ENCODE results near the gene GRPEL2. TPM values are rescaled to one million over a fixed set of nuclear protein-coding genes. Genes with fewer than 3 reads are reported as not detected.

GRPEL2 gene
- total RNA-seq, 1 experiment from 2014 or later, result 48.9 TPM

- H3K4me3 ChIP-seq (replicated peaks in 1 of 2; ENCODE audit: low read depth in 1 of 2, low read length in 2 of 2), result no peak overlapping the region
- intact Hi-C loops (cut with micrococcal nuclease), result no loop called here
- CTCF ChIA-PET, result no interaction called here
- no TSS peak for BruUV-seq (replicated peaks)
- no peaks in the 10 kb centered on the region for H4K20me1 ChIP-seq (ENCODE audit: insufficient read depth)
- no peak overlapping the region for H3K9ac ChIP-seq (ENCODE audit: low read length)
- no peak overlapping the region for H2AFZ ChIP-seq (ENCODE audit: low read depth, low read length, poor library complexity, severe bottlenecking)
- no peak overlapping the region for H3K4me2 ChIP-seq (ENCODE audit: low read length)
- H3K27me3 ChIP-seq (ENCODE audit: insufficient read depth, low read length), result no peaks in the 10 kb centered on the region
- no peaks in the 10 kb centered on the region for H3K79me2 ChIP-seq (ENCODE audit: insufficient read depth, low read length)
- H3K36me3 ChIP-seq (ENCODE audit: control insufficient read depth in 1 of 2, insufficient read depth in 2 of 2, low read length in 2 of 2), result no peaks in the 10 kb centered on the region
- H3K9me2 ChIP-seq (ENCODE audit: insufficient read depth), result no peaks in the 10 kb centered on the region
- DNase-seq (ENCODE audit: low read depth, low spot score), result no peak
- POLR2A ChIA-PET, result interaction anchor here (0.9 kb wide), 1 partner anchor 56 kb away, joined by 3 read pairs; the partner anchor contains the start of gene PCYOX1L
- RAD21 ChIA-PET (ENCODE audit: low non-redundant PET in 1 of 2, low total read pairs in 2 of 2, uncharacterized antibody in 2 of 2, unreplicated experiment in 2 of 2), result no interaction called here
- H3K4me1 ChIP-seq (ENCODE audit: control insufficient read depth in 1 of 2, insufficient read depth in 2 of 2, low read length in 2 of 2), result peaks cover 0 to 8% of the 10 kb centered on the region in 2 experiments; a peak in 3 of 4 replicates
- no peaks in the 10 kb centered on the region for H3K9me3 ChIP-seq (ENCODE audit: control insufficient read depth in 1 of 2, insufficient read depth in 1 of 2, low read depth in 1 of 2, low read length in 2 of 2)
- no peak for ATAC-seq
- TF ChIP-seq FOSL1 (IDR thresholded peaks at IDR 0.05; ENCODE audit: low read depth), result no peak
- TF ChIP-seq REST (IDR thresholded peaks at IDR 0.05; ENCODE audit: low read depth), result no peak
- TF ChIP-seq JUND (IDR thresholded peaks at IDR 0.05), result no peak
- H3K27ac ChIP-seq (ENCODE audit: low read depth, low read length), result no peak overlapping the region
These were observed 44.1 kb upstream of the GRPEL2 start for GRCh38 chr5:149301049-149301743.

GRCh38 chr5:149301744-149302380 lies 43.4 kb upstream of the GRPEL2 start:
- Histone ChIP-seq H3K4me1 (ENCODE audit: control insufficient read depth in 1 of 2, insufficient read depth in 2 of 2, low read length in 2 of 2) (peaks cover 0 to 1% of the 10 kb centered on the region in 2 experiments; a peak in 1 of 4 replicates), H3K36me3 (ENCODE audit: control insufficient read depth in 1 of 2, insufficient read depth in 2 of 2, low read length in 2 of 2) (no peaks in the 10 kb centered on the region), H3K27me3 (ENCODE audit: insufficient read depth, low read length) (no peaks in the 10 kb centered on the region), H3K79me2 (ENCODE audit: insufficient read depth, low read length) (no peaks in the 10 kb centered on the region), H3K27ac (ENCODE audit: low read depth, low read length) (no peak overlapping the region), H3K9me2 (ENCODE audit: insufficient read depth) (no peaks in the 10 kb centered on the region), H3K4me3 (replicated peaks in 1 of 2; ENCODE audit: low read depth in 1 of 2, low read length in 2 of 2) (no peak overlapping the region), H4K20me1 (ENCODE audit: insufficient read depth) (no peaks in the 10 kb centered on the region), H2AFZ (ENCODE audit: low read depth, low read length, poor library complexity, severe bottlenecking) (no peak overlapping the region), H3K4me2 (ENCODE audit: low read length) (no peak overlapping the region), H3K9ac (ENCODE audit: low read length) (no peak overlapping the region), H3K9me3 (ENCODE audit: control insufficient read depth in 1 of 2, insufficient read depth in 1 of 2, low read depth in 1 of 2, low read length in 2 of 2) (no peaks in the 10 kb centered on the region)
- POLR2A ChIA-PET, result no interaction called here
- TF ChIP-seq CTCF (IDR thresholded peaks at IDR 0.05 in 2 of 3, conservative IDR thresholded peaks at IDR 0.05 in 1 of 3; ENCODE audit: borderline replicate concordance in 1 of 3, insufficient read depth in 1 of 3, low read depth in 2 of 3, low read length in 2 of 3) (no peak), POLR2A (IDR thresholded peaks at IDR 0.05; ENCODE audit: borderline replicate concordance, extremely low read depth, insufficient read depth, insufficient read length) (no peak), TCF7L2 (IDR thresholded peaks at IDR 0.05; ENCODE audit: borderline replicate concordance, extremely low read depth, insufficient read depth, insufficient read length) (no peak), ZBTB33 (IDR thresholded peaks at IDR 0.05; ENCODE audit: extremely low read depth, insufficient replicate concordance, low read length) (no peak), POLR2AphosphoS5 (IDR thresholded peaks at IDR 0.05; ENCODE audit: low read depth, low read length) (no peak), MAX (IDR thresholded peaks at IDR 0.05) (no peak), JUND (IDR thresholded peaks at IDR 0.05) (no peak)
- no TSS peak for BruUV-seq (replicated peaks)
- RAD21 ChIA-PET (ENCODE audit: low non-redundant PET in 1 of 2, low total read pairs in 2 of 2, uncharacterized antibody in 2 of 2, unreplicated experiment in 2 of 2), result no interaction called here
- DNase-seq (ENCODE audit: low read depth, low spot score), result no peak
- no peak for ATAC-seq
- intact Hi-C loops (cut with micrococcal nuclease), result no loop called here
- CTCF ChIA-PET, result no interaction called here
